GM18502 (cell line): ENCODE measurements around the gene PVALEF.

Experiments
- ATAC-seq: cut with Tn5 transposase; IDR thresholded peaks from one replicate; pipeline ENCODE4 v1.9.1; 2021; ENCODE audit warnings: mild to moderate bottlenecking; ENCODE audit not compliant: unreplicated experiment, poor library complexity

Gene PVALEF

DNA sequence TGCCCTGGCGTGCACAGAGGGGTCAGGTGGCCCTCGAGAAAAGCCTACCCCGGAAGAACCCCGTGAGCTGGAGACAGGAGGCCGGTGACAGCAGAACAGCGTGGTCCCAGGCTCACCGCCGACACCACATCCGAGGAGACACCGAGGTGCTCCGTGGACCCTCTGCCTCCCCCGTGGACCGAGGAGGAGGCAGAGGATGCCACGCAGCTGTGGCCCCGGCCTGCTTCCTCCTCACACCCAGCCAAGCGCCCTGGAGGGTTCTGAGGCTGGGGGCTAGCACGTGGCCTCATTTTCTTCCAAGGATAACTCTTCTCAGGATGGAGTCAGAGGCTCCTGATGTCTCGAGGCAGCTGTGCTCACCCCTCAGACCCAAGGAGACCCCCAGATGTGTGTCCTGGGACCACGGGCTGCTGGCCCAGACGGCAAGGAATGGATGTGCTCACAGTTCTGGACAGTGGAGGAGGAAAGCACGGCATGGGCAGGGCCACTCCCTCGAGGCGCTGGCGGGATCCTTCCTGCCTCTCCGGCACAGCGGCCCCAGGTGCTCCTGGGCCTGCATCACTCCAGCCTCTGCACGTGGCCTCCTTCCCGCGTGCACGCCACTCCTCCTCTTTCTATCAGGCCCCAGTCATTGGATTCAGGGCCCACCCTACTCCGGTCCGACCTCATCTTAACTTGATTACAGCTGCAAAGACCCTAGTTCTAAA, 4.4 kb upstream of the PVALEF start:
- no peak for ATAC-seq

DNA sequence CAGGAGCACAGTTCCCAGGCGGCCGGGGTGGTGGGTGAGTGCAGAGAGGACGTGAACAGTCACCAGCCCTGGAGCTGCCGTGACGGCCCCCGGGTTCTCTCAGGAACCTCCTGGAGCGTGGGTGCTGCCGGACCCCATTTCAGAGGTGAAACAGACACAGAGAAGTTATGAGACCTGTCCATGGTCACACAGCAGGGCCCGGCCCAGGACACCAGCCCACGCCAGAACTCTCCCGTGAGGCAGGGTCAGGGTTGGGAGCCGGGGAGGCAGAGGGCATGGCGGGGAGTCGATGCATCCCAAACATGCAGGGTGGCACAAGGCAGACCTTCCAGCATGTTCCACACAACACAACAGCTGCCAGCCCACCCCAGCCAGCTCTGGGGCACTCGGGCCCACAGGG, 3.8 kb upstream of the PVALEF start:
- ATAC-seq: no peak

DNA sequence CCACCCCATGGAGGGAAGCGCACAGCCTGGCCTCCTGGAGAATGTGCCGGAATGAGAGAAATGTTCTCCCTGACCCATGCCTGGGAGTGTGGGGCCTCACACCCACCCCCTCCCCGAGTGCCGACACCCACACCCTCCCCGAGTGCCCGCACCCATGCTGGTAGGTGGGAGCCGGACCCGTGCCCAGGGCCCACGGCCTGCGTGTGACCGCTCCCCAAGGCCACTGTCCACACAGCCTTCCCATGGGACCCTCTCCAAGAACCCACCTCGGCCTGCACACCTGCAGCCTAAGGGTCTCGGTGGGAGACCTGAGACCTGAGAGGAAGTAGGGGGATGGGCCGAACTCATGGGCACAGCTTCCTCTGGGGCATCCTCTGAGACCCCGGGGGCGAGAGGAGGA, 3.3 kb upstream of the PVALEF start:
- ATAC-seq: no peak

DNA sequence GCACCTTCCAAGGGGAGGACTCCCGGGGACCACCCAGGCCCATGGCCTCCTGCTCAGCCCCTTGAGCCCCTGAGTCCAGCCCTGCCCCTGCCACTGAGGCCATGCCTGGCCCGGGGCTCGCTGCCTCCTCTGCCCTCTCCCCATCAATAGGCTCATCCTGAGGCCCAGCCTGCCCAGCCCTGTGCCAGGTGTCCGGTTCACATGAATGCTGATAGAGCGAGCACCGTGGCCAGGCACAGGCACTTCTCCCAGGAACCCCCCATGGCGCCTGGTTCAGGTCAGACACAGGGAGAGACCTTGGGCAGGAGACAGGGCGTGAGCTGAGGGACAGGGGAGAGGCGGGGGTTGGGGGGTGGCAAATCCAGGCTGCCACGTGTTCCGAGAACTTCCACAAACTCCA, 2.8 kb upstream of the PVALEF start:
- no peak for ATAC-seq

DNA sequence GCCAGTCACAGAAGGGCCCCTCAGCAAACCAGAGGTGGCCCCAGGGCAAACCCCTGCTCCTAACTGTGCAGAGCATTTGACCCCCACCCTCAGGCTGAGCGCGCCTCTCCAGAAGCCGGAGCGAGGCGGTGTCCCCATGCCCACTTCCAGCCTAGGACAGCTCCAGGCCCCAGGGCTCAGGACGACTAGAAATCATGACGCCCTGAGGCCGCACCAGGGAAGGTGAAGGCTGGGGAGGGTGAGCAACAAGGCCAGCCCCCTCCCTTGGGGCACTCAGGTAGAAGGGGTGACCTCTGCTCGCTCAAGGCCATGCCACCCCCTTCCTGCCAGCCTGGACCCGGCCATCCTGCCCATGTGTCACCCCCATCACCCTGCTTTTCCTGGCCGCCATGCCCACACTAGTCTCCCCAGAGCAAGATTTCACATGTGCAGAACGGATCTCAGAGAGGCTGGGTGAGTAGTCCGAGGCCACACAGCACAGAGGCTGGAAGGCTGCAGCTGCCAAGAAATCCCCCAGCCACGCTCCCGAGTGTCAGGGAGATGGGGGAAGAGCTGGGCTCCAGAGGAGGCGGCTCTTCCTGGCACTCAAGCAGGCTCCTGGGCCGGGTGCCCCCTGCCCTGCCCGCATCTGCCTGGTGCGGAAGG, 2.1 kb upstream of the PVALEF start:
- no peak for ATAC-seq

DNA sequence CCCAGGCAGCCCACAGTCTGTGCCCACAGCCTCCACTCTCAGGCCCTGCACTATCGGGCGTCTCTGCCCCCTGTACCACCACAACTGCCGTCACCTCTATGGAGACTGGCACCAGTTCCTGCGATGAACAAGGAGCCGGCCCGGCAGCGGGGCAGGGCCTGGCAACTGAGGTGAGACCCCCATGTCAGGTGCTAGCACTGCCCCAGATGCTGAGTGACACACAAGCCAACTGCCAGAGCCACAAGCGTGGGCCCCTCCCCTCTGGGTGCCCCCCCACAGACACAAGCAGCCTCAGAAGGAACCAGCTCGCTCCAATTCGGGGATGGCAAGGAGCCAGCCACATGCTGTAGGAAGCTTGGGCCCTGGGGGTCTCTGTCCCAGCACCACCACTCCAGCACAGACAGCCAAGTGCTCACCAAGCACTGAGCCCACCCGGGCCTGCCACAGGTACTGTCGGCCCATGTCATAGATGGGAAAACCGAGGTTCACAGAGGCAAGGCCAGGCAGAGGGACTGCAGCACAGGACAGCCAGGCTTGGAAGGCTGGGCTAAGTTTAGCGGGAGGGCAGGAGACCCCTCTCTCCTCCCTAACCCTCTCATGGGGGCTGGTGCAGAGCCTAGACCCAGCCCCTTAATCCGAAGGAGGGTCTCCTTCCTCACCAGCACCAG, 1.5 kb upstream of the PVALEF start:
- no peak for ATAC-seq

DNA sequence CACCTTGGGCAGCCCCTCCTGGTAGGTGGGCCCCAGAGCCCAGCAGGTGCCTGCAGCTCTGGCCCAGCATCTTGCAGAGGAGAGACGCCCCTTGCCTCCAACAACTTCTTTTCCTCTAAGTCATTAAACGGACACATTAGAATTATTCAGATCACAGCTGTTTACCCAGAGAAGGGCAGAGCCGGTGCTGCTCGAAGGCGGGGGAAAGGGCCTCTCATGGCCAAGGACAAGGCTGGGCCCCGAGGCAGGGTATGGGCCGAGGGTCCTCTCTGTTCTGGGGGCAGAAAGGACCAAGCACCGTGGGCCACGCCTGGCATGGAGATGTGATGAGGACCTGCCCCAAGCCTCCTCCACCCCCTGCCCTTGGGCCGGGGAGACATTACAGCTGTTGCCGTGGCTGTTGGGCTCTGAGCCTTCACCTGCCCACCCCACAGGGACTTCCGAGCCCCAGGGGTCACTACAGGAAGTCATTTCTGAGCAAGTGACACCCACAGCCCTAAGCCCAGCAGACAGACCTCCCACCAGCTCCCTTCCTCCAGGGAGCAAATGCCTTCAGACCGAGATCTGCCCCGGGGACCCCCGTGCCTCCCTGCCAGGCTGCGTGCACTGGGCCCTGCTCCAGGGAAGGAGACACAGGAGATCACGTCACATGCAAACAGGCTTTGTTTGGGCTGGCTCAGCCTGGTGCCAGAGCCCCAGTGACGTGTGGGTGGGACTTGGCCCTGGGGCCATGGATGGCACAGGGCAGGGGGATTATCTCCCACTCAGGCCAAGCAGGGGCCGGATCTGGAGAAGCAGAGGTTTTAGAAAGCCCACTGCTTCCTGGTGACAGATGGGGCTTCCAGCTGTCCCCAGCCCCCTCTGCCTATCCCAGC, 699 bp upstream of the PVALEF start:
- no peak for ATAC-seq

DNA sequence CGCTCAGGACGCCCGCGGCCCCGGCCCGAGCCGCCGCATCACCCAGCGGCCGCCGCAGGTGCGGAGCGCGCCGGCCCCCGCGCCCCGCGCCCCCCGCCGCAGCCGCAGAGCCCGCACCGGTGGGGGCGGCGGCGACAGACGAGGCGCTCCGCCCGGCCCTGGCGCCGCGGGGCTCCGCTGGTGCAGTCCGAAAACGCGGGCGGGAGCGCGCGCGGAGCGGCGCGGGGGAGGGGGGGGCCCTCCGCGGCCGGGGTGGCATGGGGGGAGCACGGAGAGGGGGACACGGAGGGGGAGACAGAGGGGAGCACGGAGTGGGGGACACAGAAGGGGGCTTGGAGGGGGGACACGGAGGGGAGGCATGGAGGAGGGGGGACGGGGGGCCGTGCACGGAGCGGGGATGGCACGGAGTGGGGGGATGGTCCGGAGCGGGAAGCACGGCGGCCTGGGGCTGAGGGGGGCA, 756 bp downstream of the PVALEF start, which contains the start of gene AATK:
AATK (minus strand) TSS at position 189 of the 460 bp plus-strand sequence. CDS start 229 bp downstream, outside the sequence.
- no peak for ATAC-seq

DNA sequence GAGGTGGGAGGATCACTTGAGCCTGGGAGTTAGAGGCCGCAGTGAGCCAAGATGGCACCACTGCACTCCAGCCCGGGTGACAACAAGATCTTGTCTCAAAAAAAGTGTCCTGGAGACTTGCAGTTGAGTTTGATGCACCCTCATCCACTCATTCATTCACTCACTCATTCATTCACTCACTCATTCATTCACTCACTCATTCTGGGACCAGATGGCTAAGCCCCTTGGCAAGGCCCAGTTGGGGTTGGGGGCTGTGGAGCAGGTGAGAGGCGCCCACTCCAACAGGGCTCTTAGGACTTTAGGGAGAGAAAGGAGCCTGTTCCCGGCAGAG, 1.9 kb downstream of the PVALEF start:
- no peak for ATAC-seq

DNA sequence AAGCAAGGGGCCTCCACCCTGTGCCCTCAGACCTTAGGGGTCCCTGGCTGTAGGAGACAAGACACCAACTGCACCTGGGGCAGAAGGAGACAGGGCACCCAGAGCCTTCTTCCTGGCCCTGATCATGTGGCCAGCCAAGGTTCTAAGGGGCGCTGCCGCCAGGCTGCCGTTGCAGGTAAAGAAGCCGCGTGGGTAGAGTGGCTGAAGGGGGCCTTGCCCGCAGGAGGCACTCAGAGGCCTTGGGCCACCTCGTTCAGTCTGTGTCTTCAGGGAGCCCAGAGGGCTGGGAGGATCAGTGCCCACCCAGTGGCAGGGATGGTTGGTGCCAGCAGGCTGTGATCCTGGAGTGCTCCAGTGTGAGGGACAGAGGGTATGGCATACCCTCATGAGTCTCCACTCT, 2.3 kb downstream of the PVALEF start:
- no peak for ATAC-seq

DNA sequence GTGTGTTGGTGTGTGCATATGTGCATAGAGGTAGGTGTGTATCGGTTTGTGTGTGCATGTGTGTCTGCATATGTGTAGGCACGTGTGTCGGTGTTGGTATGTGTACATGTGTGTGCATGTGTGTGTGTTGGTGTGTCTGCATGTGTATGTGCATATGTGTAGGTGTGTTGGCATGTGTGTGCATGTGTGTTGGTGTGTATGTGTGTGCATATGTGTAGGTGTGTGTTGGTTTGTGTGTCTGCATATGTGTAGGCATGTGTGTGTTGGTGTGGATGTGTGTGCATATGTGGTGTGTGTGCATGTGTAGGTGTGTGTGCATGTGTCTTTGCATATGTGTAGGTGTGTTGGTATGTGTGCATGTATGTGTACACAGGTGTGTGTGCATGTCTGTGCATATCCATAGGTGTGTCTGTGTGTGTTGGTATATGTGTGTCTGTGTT, 4.6 kb downstream of the PVALEF start:
- no peak for ATAC-seq

DNA sequence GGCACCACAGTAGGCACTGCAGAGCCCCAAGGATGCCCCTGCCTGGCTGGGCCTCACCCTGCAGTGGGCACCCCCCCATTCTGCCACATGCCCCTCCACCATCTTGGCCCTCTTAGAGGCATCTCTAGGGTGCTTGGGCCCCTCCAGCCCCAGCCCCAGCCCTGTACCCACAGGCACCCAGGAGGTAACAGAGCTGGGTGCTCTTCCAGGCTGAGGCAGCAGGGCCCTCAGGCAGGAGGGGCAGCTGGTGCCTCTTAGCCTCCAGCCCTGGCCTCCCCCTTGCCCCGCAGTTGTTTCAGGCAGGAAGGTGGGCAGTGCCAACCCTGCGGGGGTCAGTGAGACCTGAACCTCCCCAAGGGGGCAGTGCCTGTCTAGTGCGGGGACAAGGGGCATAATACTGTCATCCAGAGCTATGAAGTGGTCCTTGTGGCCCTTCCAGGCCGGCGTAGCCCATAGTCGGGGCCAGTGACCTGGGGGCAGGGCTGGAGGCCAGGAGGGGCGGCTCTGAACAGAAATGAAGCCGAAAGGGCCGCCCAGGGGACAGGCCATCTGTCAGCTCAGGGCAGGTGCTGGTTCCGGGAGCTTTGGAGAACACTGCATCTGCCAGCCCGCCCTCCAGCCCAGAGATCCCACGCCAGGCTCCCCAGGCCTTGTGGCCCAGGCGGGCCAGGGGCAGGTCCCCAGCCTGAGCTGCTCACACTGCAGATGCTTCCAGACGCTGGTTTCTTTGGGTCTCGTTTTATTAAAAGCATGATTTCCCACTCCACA, 5.6 kb downstream of the PVALEF start:
- no peak for ATAC-seq

DNA sequence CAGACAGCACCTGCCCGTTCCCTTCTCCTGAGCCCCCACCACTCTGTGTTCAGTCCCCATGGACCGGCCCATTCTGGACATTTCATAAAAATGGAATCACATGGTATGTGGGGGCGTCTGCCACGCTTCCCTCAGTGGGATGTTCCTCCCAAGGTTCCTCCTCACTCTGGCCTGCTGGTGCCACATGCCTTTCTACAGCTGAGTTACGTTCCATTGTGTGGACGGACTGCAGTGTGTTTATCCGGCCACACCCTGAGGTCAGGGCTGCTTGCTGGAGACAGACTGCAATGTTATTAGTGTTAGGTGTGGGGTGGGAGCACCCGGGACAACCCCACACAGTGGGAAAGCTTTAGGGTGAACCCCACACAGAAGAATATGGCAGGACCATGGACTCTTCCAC, 6.6 kb downstream of the PVALEF start:
- no peak for ATAC-seq

DNA sequence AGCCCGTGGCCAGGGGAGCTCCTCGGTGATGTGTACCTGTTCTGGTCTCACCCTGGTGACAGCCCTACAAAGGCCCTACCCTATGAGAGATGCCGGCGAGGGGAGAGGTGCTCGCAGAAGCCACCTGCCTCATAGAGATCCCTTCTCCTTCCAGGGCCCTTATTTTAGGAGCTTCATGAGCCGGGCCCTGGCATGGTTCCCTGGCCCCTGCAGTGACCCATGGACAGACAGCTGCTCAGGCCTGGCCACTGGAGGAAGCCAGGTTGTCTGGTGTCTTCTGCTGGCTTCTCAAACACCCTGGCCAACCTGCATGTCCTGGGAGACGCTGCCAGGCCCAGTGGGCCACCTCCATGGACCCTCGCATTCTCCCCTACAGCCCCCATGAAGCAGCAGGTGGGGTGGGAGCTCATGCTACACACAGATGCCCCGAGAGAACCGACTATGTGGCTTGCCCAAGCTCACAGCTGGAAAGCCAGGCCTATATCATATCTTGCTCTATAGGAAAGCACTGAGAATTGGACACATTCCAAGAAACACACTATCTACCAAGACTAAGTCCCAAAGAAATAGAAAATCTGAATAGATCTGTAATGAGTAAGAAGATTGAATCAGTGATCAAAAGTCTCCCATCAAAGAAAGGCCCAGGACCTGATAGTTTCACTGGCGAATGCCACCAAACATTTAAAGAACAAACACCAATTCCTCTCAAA, 7.9 kb downstream of the PVALEF start:
- no peak for ATAC-seq

DNA sequence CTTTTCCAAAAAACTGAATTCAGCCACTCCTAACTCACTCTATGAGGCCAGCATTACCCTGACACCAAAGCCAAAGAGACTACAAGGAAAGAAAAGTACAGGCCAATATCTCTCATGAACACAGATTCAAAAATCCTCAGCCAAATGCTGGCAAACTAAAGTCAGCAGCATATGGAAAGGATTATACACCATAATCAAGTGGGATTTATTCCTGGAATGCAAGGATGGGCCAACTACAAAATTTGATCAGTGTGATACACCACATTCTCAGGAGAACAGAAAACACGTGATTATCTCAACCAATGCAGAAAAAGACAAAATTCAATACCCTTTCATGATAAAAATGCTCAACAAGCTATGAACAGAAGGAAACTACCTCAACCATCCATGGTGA, 8.5 kb downstream of the PVALEF start:
- ATAC-seq: no peak

DNA sequence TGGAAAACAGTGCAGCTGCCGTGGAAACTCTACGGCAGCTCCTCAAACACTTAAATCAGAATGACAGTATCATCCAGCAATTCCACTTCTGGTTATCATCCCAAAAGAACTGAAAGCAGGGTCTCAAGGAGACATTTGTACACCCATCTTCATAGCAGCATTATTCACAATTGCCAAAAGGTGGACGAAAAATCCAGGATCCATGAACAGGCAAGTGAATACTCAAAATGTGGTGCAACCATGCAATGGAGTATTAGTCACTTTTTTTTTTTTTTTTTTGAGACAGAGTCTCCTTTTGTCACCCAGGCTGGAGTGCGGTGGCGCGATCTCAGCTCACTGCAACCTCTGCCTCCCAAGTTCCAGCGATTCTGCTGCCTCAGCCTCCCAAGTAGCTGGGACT, 11.4 kb downstream of the PVALEF start:
- ATAC-seq: no peak

DNA sequence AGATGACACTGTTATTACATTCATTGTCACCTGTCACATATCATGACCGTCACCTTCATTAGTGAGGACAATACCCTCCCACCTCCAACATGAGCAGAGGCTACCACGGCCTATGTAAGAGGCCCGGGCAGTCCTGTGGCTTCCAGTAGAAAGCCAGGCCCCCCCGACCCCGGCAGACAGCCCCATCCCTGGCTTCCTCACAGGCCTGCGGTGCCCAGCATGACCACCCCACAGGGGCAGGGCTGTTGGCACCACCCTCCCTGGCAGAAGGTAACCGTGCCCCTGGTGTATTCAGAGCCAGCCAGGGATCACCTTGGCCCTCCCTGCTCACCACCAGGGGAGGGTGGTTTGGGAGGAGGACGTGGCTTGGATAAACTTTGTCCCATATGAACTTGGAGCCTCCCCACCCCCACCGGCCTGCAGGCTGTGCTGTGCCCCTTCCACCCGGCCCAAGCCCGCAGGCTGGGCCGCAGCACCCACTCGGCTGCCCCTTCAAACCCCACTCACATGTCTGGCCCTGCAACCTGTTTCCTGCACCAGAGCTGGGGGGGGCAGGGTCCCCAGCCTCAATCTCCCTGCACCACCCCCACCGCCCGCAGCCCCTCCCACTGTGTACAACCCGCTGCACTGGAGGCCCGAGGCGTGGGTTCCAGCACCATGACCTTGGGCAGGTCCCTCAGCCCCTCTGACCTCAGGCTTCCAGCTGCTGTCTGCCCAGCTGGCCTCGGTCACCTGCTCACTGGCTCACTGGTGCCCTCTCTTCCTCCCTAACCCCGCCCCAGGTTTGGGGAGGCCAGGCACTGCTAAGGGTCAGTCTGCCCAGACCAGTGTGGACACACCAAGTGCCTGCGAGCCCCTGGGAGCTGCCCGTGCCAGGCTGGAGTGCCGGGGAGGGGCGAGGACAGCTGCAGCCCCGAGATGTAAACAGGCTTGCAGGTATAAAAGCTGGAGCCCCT, 13.1 kb downstream of the PVALEF start:
- ATAC-seq: no peak

DNA sequence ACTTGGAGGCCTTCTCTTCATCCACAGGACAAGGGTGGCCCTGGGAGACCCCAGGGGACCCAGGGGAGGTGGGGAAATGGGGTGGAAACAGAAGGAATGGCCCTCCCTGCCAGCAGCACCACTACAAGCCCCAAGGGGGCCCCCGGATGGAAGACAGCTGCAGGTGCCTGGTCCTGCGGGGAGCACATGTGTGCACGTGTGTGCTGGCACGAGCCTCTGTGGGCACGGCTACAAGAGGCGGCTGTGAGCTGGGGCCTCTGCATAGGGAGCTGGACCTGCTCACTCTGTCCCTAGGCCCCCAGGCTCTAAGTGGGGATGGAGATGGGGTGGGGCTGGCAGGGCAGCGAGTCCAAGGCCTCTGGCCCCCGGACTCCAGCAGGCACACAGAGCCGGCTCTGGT, 13.9 kb downstream of the PVALEF start:
- no peak for ATAC-seq
